NT2/D1 (cell line): ENCODE data around the gene NIM1K.

Experiments used
- DNase-seq: peaks from one replicate; pipeline ENCODE4 v3.0.0-alpha.2; 2011; ENCODE audit warnings: low read depth, low spot score
- H3K27me3 ChIP-seq: 2 replicates; pipeline ENCODE4 v1.6.0; 2011; ENCODE audit warnings: mild to moderate bottlenecking; ENCODE audit not compliant: insufficient read length, insufficient read depth
- H3K36me3 ChIP-seq: 2 replicates; pipeline ENCODE4 v1.6.1; 2011; ENCODE audit warnings: mild to moderate bottlenecking, low read length, mixed read lengths; ENCODE audit not compliant: insufficient read depth, insufficient read length
- H3K4me1 ChIP-seq: 2 replicates; pipeline ENCODE4 v1.5.1; 2011; ENCODE audit not compliant: insufficient read depth, insufficient read length
- H3K4me3 ChIP-seq: 2 replicates; pipeline ENCODE4 v1.5.1; 2011; ENCODE audit warnings: low read depth; ENCODE audit not compliant: insufficient read length
- H3K9ac ChIP-seq: 2 replicates; pipeline ENCODE4 v1.6.0; 2011; ENCODE audit warnings: low read depth; ENCODE audit not compliant: insufficient read length
- H3K9me3 ChIP-seq: 2 replicates; pipeline ENCODE4 v1.5.1; 2011; ENCODE audit warnings: mild to moderate bottlenecking, low read length; ENCODE audit not compliant: insufficient read depth
- SUZ12 ChIP-seq: IDR thresholded peaks from 2 replicates; pipeline ENCODE4 v1.6.1; 2011; ENCODE audit not compliant: insufficient read length, insufficient read depth; ENCODE audit errors: extremely low read depth
- YY1 ChIP-seq: IDR thresholded peaks from 2 replicates; pipeline ENCODE4 v1.6.1; 2011; ENCODE audit not compliant: insufficient read length, insufficient read depth
- ZNF274 ChIP-seq: IDR thresholded peaks from 2 replicates; pipeline ENCODE4 v1.6.1; 2011; ENCODE audit warnings: mild to moderate bottlenecking, low read depth, low read length

The NIM1K gene

DNA sequence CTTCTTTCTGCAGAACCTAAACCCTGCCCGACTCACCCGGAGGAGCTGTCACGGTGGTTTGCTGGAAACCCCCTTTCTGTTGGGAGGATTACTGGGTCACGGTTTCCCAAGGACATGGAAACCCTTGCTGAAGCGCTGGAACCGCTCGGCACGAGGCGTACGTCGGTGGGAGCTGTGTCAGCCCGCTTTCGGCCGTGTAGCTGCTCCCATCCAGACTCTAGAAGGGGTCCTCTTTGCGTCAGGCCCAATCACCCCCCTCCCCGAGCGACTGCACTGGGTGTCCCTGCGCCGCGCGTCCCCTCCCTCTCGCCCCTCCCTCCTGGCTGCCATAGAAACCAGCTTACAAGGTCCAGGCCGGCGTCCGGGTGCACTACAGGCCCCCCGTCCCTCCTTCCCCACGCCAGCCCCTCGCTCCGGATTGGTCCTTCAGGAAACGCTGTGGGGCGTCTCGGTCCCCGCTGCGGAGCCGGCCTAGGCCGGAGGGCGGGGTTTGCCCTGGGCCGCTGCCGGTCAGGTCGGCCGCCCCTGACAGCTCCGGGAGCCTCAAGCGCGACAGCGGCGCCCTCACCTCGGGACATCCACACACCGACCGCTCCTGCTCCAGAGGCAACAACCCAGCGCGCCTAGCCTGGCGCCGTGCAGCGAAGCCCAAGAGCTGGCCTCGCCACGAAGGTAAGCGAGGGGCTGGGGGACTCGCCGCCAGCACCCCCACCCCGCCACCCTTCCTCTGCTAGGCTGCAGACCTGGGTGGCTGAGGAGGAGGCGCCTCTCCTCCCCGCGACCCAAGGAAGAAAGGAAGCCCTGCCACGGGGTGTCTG lies at the start of gene NIM1K:
NIM1K (plus strand) TSS at position 486 of the 818 bp plus-strand sequence. CDS start 53,551 bp downstream, outside the sequence.
- Histone ChIP-seq H3K36me3 (no peaks in the 10 kb centered on the region), H3K9ac (peak within 1 kb of the TSS; percentile 42), H3K9me3 (no peaks in the 10 kb centered on the region), H3K27me3 (peaks cover 39% of the 10 kb centered on the region), H3K4me1 (peaks cover 3% of the 10 kb centered on the region), H3K4me3 (peak within 1 kb of the TSS; percentile 54)
- TF ChIP-seq YY1 = no peak
- TF ChIP-seq ZNF274 = no peak
- TF ChIP-seq SUZ12 = no peak
- no peak for DNase-seq

DNA sequence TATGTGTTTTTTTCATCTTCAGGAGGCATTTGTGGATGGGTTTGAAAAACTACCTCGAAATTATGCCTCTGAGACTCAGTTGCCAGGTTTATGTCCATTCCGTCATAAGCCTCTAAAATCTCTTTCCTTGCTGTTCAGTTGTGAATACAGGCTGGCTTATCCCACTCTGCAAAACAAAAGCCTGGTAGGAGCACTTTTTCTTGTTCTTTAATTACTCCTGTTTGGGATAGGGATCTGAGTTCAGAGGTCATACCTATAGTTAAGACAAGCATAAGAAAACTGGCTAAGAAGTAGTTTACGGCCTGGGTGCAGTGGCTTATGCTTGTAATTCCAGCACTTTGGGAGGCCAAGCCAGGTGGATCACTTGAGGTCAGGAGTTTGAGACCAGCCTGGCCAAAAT lies 47.0 kb upstream of the NIM1K start:
- H3K9ac ChIP-seq = no peak overlapping the region
- no peaks in the 10 kb centered on the region for H3K9me3 ChIP-seq
- H3K27me3 ChIP-seq = no peaks in the 10 kb centered on the region
- no peaks in the 10 kb centered on the region for H3K4me1 ChIP-seq
- peaks cover 35% of the 10 kb centered on the region for H3K36me3 ChIP-seq
- H3K4me3 ChIP-seq = no peak overlapping the region
- DNase-seq = no peak
- no peak for TF ChIP-seq ZNF274
- no peak for TF ChIP-seq SUZ12
- TF ChIP-seq YY1 = no peak

GRCh38 chr5:43146958-43147357 lies 45.1 kb upstream of the NIM1K start:
- H3K9me3 ChIP-seq = no peaks in the 10 kb centered on the region
- no peak overlapping the region for H3K4me3 ChIP-seq
- no peak overlapping the region for H3K9ac ChIP-seq
- peaks cover 38% of the 10 kb centered on the region for H3K36me3 ChIP-seq
- H3K4me1 ChIP-seq = no peaks in the 10 kb centered on the region
- no peaks in the 10 kb centered on the region for H3K27me3 ChIP-seq
- TF ChIP-seq SUZ12 (no peak), ZNF274 (no peak), YY1 (no peak)
- no peak for DNase-seq

DNA sequence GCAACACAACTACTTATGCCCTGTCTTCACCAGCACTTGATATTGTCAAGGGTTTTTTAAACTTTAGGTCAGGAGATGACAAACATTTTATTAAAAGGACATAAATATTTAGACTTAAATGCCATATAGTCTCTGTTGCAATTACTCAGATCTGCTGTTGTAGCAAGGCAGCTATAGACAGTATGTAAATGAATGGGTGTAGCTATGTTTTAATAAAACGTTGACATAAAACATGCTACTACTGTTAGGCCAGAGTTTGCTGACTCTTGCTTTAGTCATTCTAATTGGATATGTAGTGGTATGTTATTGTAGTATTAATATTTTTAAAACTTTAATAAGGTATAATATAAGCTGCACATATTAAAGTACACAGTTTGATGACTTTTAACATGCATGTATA lies 43.6 kb upstream of the NIM1K start:
- Histone ChIP-seq H3K27me3 (no peaks in the 10 kb centered on the region), H3K9ac (no peak overlapping the region), H3K36me3 (peaks cover 38% of the 10 kb centered on the region), H3K4me1 (no peaks in the 10 kb centered on the region), H3K9me3 (no peaks in the 10 kb centered on the region), H3K4me3 (no peak overlapping the region)
- DNase-seq = no peak
- TF ChIP-seq YY1 (no peak), SUZ12 (no peak), ZNF274 (no peak)

DNA sequence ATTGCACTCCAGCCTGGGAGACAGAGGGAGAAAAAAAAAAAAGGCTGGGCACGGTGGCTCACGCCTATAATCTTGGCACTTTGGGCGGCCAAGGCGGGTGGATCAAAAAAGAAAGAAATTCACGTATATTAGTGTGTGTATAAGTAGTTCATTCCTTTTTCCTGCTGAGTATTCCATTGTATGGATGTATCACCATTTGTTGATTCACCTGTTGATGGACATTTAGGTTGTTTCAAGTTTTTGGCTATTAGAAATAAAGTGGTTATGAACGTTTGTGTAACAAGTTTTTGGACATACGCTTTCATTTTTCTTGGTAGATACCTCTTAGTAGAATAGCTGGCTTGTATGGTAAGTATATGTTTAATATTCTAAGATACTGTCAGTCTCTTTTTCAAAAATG lies 42.8 kb upstream of the NIM1K start:
- Histone ChIP-seq H3K4me1 (no peaks in the 10 kb centered on the region), H3K27me3 (no peaks in the 10 kb centered on the region), H3K9me3 (no peaks in the 10 kb centered on the region), H3K4me3 (no peak overlapping the region), H3K36me3 (peaks cover 42% of the 10 kb centered on the region), H3K9ac (no peak overlapping the region)
- no peak for DNase-seq
- TF ChIP-seq ZNF274 (no peak), YY1 (no peak), SUZ12 (no peak)

- Histone ChIP-seq H3K4me3 (no peak overlapping the region), H3K9ac (no peak overlapping the region), H3K9me3 (no peaks in the 10 kb centered on the region), H3K36me3 (peaks cover 45% of the 10 kb centered on the region), H3K4me1 (peaks cover 7% of the 10 kb centered on the region), H3K27me3 (no peaks in the 10 kb centered on the region)
- no peak for DNase-seq
- no peak for TF ChIP-seq SUZ12
- no peak for TF ChIP-seq YY1
- TF ChIP-seq ZNF274 = no peak
Observed at GRCh38 chr5:43150075-43150474, 42.0 kb upstream of the NIM1K start.

DNA sequence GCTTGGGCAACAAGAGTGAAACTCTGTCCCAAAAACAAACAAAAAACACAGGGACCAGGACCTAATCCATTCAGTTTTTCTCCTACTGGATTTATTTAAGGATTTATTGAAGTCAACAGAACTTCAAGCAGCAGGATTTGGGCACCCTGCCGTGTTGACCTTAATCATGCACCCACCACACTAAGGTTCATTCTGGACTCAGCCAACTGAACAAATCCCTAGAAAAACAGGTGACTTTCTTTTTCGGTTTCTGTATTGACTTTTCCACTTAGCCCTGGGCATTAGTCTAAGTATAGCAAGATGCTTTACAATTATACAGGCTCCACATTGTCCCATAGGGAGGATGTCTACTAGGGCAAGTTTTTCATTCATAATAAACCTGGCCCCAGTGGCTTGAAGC lies 41.3 kb upstream of the NIM1K start:
- Histone ChIP-seq H3K27me3 (no peaks in the 10 kb centered on the region), H3K36me3 (peaks cover 39% of the 10 kb centered on the region), H3K4me3 (no peak overlapping the region), H3K9ac (no peak overlapping the region), H3K4me1 (peaks cover 7% of the 10 kb centered on the region), H3K9me3 (no peaks in the 10 kb centered on the region)
- TF ChIP-seq YY1 (no peak), ZNF274 (no peak), SUZ12 (no peak)
- no peak for DNase-seq
